Smooth muscle cell of the brain vasculature (primary cell): ENCODE results near the gene CEACAM21.

Source experiments
- DNase-seq: peaks from one replicate; pipeline ENCODE4 v3.0.0-alpha.2; 2012; ENCODE audit warnings: low read depth, low spot score

CEACAM21 gene

GRCh38 chr19:41619018-41619556, 43.1 kb downstream of the CEACAM21 start:
- no peak for DNase-seq

GRCh38 chr19:41620171-41620570, 44.2 kb downstream of the CEACAM21 start:
- DNase-seq = no peak

- DNase-seq = no peak
Measured at GRCh38 chr19:41621226-41621625, 45.3 kb downstream of the CEACAM21 start.

GRCh38 chr19:41621654-41622053, 45.7 kb downstream of the CEACAM21 start:
- no peak for DNase-seq

GRCh38 chr19:41623360-41623759, 47.4 kb downstream of the CEACAM21 start:
- DNase-seq = no peak

GRCh38 chr19:41624515-41624914, 48.5 kb downstream of the CEACAM21 start:
- no peak for DNase-seq

GRCh38 chr19:41624937-41625336, 49.0 kb downstream of the CEACAM21 start:
- DNase-seq = no peak

- DNase-seq = no peak
Measured at GRCh38 chr19:41626278-41626677, 50.3 kb downstream of the CEACAM21 start.

GRCh38 chr19:41626877-41627276, 50.9 kb downstream of the CEACAM21 start, which contains the start of gene CEACAM4:
Gene CEACAM4, minus strand, starts transcription at chr19:41627074. Its CDS starts 111 bp downstream, at chr19:41626963.
- DNase-seq = no peak

- DNase-seq = no peak
Measured at GRCh38 chr19:41627966-41628675, 52.2 kb downstream of the CEACAM21 start.
